Raji (cell line): ENCODE data around the gene MOB1A.

ENCODE experiments used
- POLR2A ChIP-seq: IDR thresholded peaks from 2 replicates; pipeline ENCODE4 v1.6.1; 2011; ENCODE audit warnings: low read depth, low read length, control low read depth; ENCODE audit not compliant: insufficient read depth

Gene MOB1A

GRCh38 chr2:74205113-74205512 is 26.4 kb upstream of the MOB1A start:
- TF ChIP-seq POLR2A = no peak

- no peak for TF ChIP-seq POLR2A
Measured at GRCh38 chr2:74204436-74204835, 25.8 kb upstream of the MOB1A start.

- no peak for TF ChIP-seq POLR2A
Measured at GRCh38 chr2:74201596-74201995, 22.9 kb upstream of the MOB1A start.

- no peak for TF ChIP-seq POLR2A
Measured at GRCh38 chr2:74201196-74201595, 22.5 kb upstream of the MOB1A start.

- no peak for TF ChIP-seq POLR2A
Measured at GRCh38 chr2:74199871-74200305, 21.2 kb upstream of the MOB1A start.

GRCh38 chr2:74199275-74199701 is 20.6 kb upstream of the MOB1A start:
- TF ChIP-seq POLR2A = no peak

GRCh38 chr2:74198461-74199274 is 20.0 kb upstream of the MOB1A start, which contains the start of gene MTHFD2:
MTHFD2 (plus strand) TSS chr2:74198615; CDS start chr2:74198642, 27 bp downstream.
- TF ChIP-seq POLR2A = peak; percentile 99

- no peak for TF ChIP-seq POLR2A
Measured at GRCh38 chr2:74198023-74198460, 19.4 kb upstream of the MOB1A start.

- TF ChIP-seq POLR2A = no peak
Measured at GRCh38 chr2:74197049-74197448, 18.4 kb upstream of the MOB1A start.

GRCh38 chr2:74194799-74195198 is 16.1 kb upstream of the MOB1A start:
- TF ChIP-seq POLR2A = no peak

- TF ChIP-seq POLR2A = no peak
Measured at GRCh38 chr2:74191596-74192380, 13.1 kb upstream of the MOB1A start.

- TF ChIP-seq POLR2A = no peak
Measured at GRCh38 chr2:74188696-74189095, 10.0 kb upstream of the MOB1A start.

GRCh38 chr2:74188018-74188601 is 9.4 kb upstream of the MOB1A start:
- no peak for TF ChIP-seq POLR2A

GRCh38 chr2:74186038-74186437 is 7.4 kb upstream of the MOB1A start:
- peak; percentile 51 for TF ChIP-seq POLR2A

- no peak for TF ChIP-seq POLR2A
Measured at GRCh38 chr2:74183878-74184277, 5.2 kb upstream of the MOB1A start.
